A549 (cell line): ENCODE measurements around the gene HRCT1. TPM values are rescaled to one million over a fixed set of nuclear protein-coding genes. Genes with fewer than 3 reads are reported as not detected.
A peak's percentile ranks its signal among the peaks of the same experiment; 100 is the strongest.
"Not testable (repeated sequence)": the region's sequence is repeated elsewhere in the genome, so short reads cannot be mapped to it uniquely, and the experiment has no call there.

ENCODE experiments used
- ATAC-seq, 2 experiments: fragments of 200-7000 bp in 1 of 2; fragments of >200 bp in 1 of 2; cut with Nextera tagmentation in 1 of 2; cut with Tn5 transposase in 1 of 2; 3 replicates each; pipeline versions ENCODE4 v1.8.0 to v1.9.1; 2018 to 2020; ENCODE audit warnings: mild to moderate bottlenecking in 1 of 2, moderate library complexity in 1 of 2
- CTCF ChIA-PET: fragments of 300-600 bp; sonication (Branson Sonifier 250); formaldehyde crosslinking; extraction: SDS; loops from one replicate; lab custom pipeline; 2021; ENCODE audit warnings: antibody characterized with exemption, inconsistent platforms; lab: Yijun Ruan, JAX
- POLR2A ChIA-PET: fragments of 350-600 bp; formaldehyde crosslinking; extraction: SDS; loops from one replicate; lab custom pipeline; 2021; ENCODE audit warnings: antibody characterized with exemption, inconsistent platforms; lab: Yijun Ruan, JAX
- DNase-seq, 2 experiments: peaks; one replicate each; pipeline versions ENCODE4 v3.0.0 to v3.0.0-alpha.2; 2011 to 2016; ENCODE audit warnings: low read depth in 1 of 2, low spot score in 1 of 2
- FAIRE-seq: peaks from 2 replicates; lab custom pipeline; 2011; peaks lifted over from hg19 to GRCh38; lab: Jason Lieb, UNC
- H3K27ac ChIP-seq, 2 experiments: fragments of >200 bp; sonication (Bioruptor Twin); formaldehyde crosslinking; 3 replicates each; pipeline ENCODE4 v1.5.1; 2016 to 2017
- H3K4me1 ChIP-seq: fragments of >200 bp; sonication (Bioruptor Twin); formaldehyde crosslinking; 3 replicates; pipeline ENCODE4 v1.6.1; 2016
- H3K4me2 ChIP-seq: fragments of >200 bp; sonication (Bioruptor Twin); formaldehyde crosslinking; 3 replicates; pipeline ENCODE4 v1.6.1; 2016
- H3K4me3 ChIP-seq: fragments of >200 bp; sonication (Bioruptor Twin); formaldehyde crosslinking; 3 replicates; pipeline ENCODE4 v1.5.1; 2016
- H3K9me3 ChIP-seq: fragments of >200 bp; sonication (Bioruptor Twin); formaldehyde crosslinking; 3 replicates; pipeline ENCODE4 v1.6.1; 2016
- CEBPB ChIP-seq, 2 experiments: fragments of >200 bp in 1 of 2; sonication (Bioruptor Twin) in 1 of 2; formaldehyde crosslinking in 1 of 2; IDR thresholded peaks; 2 replicates each; pipeline ENCODE4 v1.6.1; 2012 to 2016
- EHMT2 ChIP-seq: fragments of 200-600 bp; sonication (generic); IDR thresholded peaks from 2 replicates; pipeline ENCODE4 v1.6.1; 2016; ENCODE audit warnings: antibody characterized with exemption, low read depth, mild to moderate bottlenecking, moderate library complexity
- ELK1 ChIP-seq: fragments of 150-350 bp; IDR thresholded peaks from 2 replicates; pipeline ENCODE4 v1.6.1; 2014; ENCODE audit warnings: low read depth, mild to moderate bottlenecking, low read length
- ESRRA ChIP-seq: fragments of 150-350 bp; IDR thresholded peaks from 2 replicates; pipeline ENCODE4 v1.6.1; 2014; ENCODE audit warnings: mild to moderate bottlenecking, low read length, borderline replicate concordance
- FOXS1 ChIP-seq: fragments of 250-450 bp; sonication (Bioruptor Pico); IDR thresholded peaks from 2 replicates; pipeline ENCODE4 v1.5.0; 2020; ENCODE audit warnings: mild to moderate bottlenecking, moderate library complexity
- HMGXB4 ChIP-seq: fragments of 250-450 bp; sonication (Bioruptor Pico); IDR thresholded peaks from 2 replicates; pipeline ENCODE4 v1.5.0; 2021; ENCODE audit warnings: mild to moderate bottlenecking, moderate library complexity, borderline replicate concordance
- HOXA7 ChIP-seq: fragments of 250-450 bp; sonication (Bioruptor Pico); IDR thresholded peaks from 2 replicates; pipeline ENCODE4 v1.5.0; 2020; ENCODE audit warnings: mild to moderate bottlenecking, moderate library complexity
- HOXB13 ChIP-seq: fragments of 250-450 bp; sonication (Bioruptor Pico); IDR thresholded peaks from 2 replicates; pipeline ENCODE4 v1.5.0; 2020; ENCODE audit warnings: low read depth, mild to moderate bottlenecking, moderate library complexity
- HOXB5 ChIP-seq: fragments of 250-450 bp; sonication (Bioruptor Pico); IDR thresholded peaks from 2 replicates; pipeline ENCODE4 v1.5.0; 2020; ENCODE audit warnings: mild to moderate bottlenecking, moderate library complexity
- JUN ChIP-seq, 2 experiments: fragments of >200 bp; sonication (Bioruptor Twin); formaldehyde crosslinking; IDR thresholded peaks; 2 replicates in 1 of 2; 3 replicates in 1 of 2; pipeline ENCODE4 v1.6.1; 2016 to 2017
- JUNB ChIP-seq: fragments of >200 bp; sonication (Bioruptor Twin); formaldehyde crosslinking; IDR thresholded peaks from 2 replicates; pipeline ENCODE4 v1.6.1; 2016
- KDM1A ChIP-seq: fragments of 200-600 bp; sonication (generic); IDR thresholded peaks from 2 replicates; pipeline ENCODE4 v1.6.1; 2016; ENCODE audit warnings: low read depth, mild to moderate bottlenecking
- MAFK ChIP-seq: fragments of 450-650 bp; IDR thresholded peaks from 2 replicates; pipeline ENCODE4 v1.6.1; 2014; ENCODE audit not compliant: partially characterized antibody
- MAZ ChIP-seq: fragments of 150-350 bp; IDR thresholded peaks from 2 replicates; pipeline ENCODE4 v1.6.1; 2014; ENCODE audit warnings: antibody characterized with exemption, low read depth, low read length, borderline replicate concordance
- NFE2L2 ChIP-seq: fragments of 150-350 bp; conservative IDR thresholded peaks from 2 replicates; pipeline ENCODE4 v1.6.1; 2014; ENCODE audit warnings: low read length
- NPAS2 ChIP-seq: fragments of 250-450 bp; sonication (Bioruptor Pico); IDR thresholded peaks from 2 replicates; pipeline ENCODE4 v1.8.0; 2022; ENCODE audit warnings: mild to moderate bottlenecking, moderate library complexity, borderline replicate concordance
- NR3C1 ChIP-seq: fragments of >200 bp; sonication (Bioruptor Twin); formaldehyde crosslinking; IDR thresholded peaks from 3 replicates; pipeline ENCODE4 v1.6.1; 2017
- PBX3 ChIP-seq: IDR thresholded peaks from 2 replicates; pipeline ENCODE4 v1.6.1; 2012
- PHF8 ChIP-seq: fragments of 200-600 bp; sonication (generic); IDR thresholded peaks from 2 replicates; pipeline ENCODE4 v1.6.1; 2016; ENCODE audit warnings: low read depth, mild to moderate bottlenecking, antibody characterized with exemption, moderate library complexity, borderline replicate concordance
- POLR2AphosphoS2 ChIP-seq: conservative IDR thresholded peaks from 2 replicates; pipeline ENCODE4 v1.6.1; 2012; ENCODE audit warnings: low read length, improper control_type of control experiment, inconsistent platforms
- RAD21 ChIP-seq, 2 experiments: fragments of >200 bp in 1 of 2; sonication (Bioruptor Twin) in 1 of 2; formaldehyde crosslinking in 1 of 2; IDR thresholded peaks in 1 of 2; conservative IDR thresholded peaks in 1 of 2; 2 replicates in 1 of 2; 3 replicates in 1 of 2; pipeline ENCODE4 v1.6.1; 2012 to 2018; ENCODE audit warnings: inconsistent platforms in 1 of 2
- RNF2 ChIP-seq: fragments of 200-600 bp; sonication (generic); IDR thresholded peaks from 2 replicates; pipeline ENCODE4 v1.6.1; 2016; ENCODE audit warnings: low read depth, mild to moderate bottlenecking, antibody characterized with exemption, moderate library complexity, borderline replicate concordance
- SMC3 ChIP-seq: fragments of >200 bp; sonication (Bioruptor Twin); formaldehyde crosslinking; IDR thresholded peaks from 3 replicates; pipeline ENCODE4 v1.6.1; 2018; ENCODE audit warnings: inconsistent platforms
- SREBF2 ChIP-seq: fragments of 450-650 bp; IDR thresholded peaks from 2 replicates; pipeline ENCODE4 v1.6.1; 2014; ENCODE audit warnings: mild to moderate bottlenecking, moderate library complexity
- ZC3H11A ChIP-seq: fragments of 450-650 bp; IDR thresholded peaks from 2 replicates; pipeline ENCODE4 v1.6.1; 2014; ENCODE audit warnings: antibody characterized with exemption, mild to moderate bottlenecking
- ZFP36 ChIP-seq: fragments of 450-650 bp; IDR thresholded peaks from 2 replicates; pipeline ENCODE4 v1.6.1; 2014; ENCODE audit warnings: borderline replicate concordance; ENCODE audit not compliant: partially characterized antibody
- ZSCAN20 ChIP-seq: fragments of 250-450 bp; sonication (Bioruptor Pico); IDR thresholded peaks from 2 replicates; pipeline ENCODE4 v1.8.0; 2022; ENCODE audit warnings: mild to moderate bottlenecking, moderate library complexity
- WGBS: methylation state at CpG from one replicate; pipeline ENCODE4 v1.1.6; 2017; ENCODE audit errors: missing lambda C conversion rate; 5-methylcytosine and 5-hydroxymethylcytosine counted together
- polyA plus RNA-seq, 4 experiments: library from polyadenylated mRNA; depleted of rRNA in 3 of 4; stranded (reverse); fragments of >200 nt; fragmentation: RNase III in 1 of 4; extraction: RNeasy Plus Mini Kit Qiagen cat#74134 plus additional on column Dnase treatment in 1 of 4; gene quantifications; 2 replicates in 3 of 4; 3 replicates in 1 of 4; pipeline ENCODE4 v1.2.3, GENCODE V29; 2011 to 2017

HRCT1 gene
- polyA plus RNA-seq, 2 of the 4 experiments (the other 2 are of a cell fraction), result 0.21 to 0.22 TPM

GRCh38 chr9:35882996-35883395, 23.0 kb upstream of the HRCT1 start:
- CTCF ChIA-PET, result interaction anchor here (0.8 to 3.2 kb wide), 29 partner anchors 8 to 225 kb away, joined by 3 to 66 read pairs (median 10); partner anchors contain the start of genes CCDC107, GBA2, HINT2 and NPR2
- TF ChIP-seq HOXB5 (CRISPR knock-in tag) (no peak), HOXB13 (CRISPR knock-in tag) (no peak), NPAS2 (no peak), MAZ (no peak), MAFK (no peak), HMGXB4 (CRISPR knock-in tag) (no peak), ESRRA (no peak), ELK1 (no peak), PBX3 (no peak), ZFP36 (no peak), FOXS1 (CRISPR knock-in tag) (no peak), JUN (IDR thresholded peaks at IDR 0.05) (no peak)
- TF ChIP-seq, all 56 proteins: peak for 0
- WGBS, result 49% methylated on average over 3 of the region's 3 CpGs
- Histone ChIP-seq H3K27ac (no peak overlapping the region), H3K4me1 (peaks cover 4% of the 10 kb centered on the region; the same call in 1 of the 3 replicates), H3K4me3 (no peak overlapping the region), H3K9me3 (no peaks in the 10 kb centered on the region), H3K4me2 (no peak overlapping the region)
- DNase-seq (no peak), FAIRE-seq (no peak), ATAC-seq (no peak)
- POLR2A ChIA-PET, result interaction anchor here (1.3 kb wide), 1 partner anchor 93 kb away, joined by 4 read pairs; no protein-coding TSS in a partner anchor

GRCh38 chr9:35884908-35885307, 21.1 kb upstream of the HRCT1 start:
- POLR2A ChIA-PET, H3K9me3 ChIP-seq, H3K27ac ChIP-seq, H3K4me3 ChIP-seq, H3K4me1 ChIP-seq, H3K4me2 ChIP-seq, ATAC-seq, FAIRE-seq, DNase-seq: not testable (repeated sequence)
- WGBS, result 56% methylated on average over 3 of the region's 3 CpGs
- CTCF ChIA-PET, result interaction anchor here (0.6 to 5.2 kb wide), 2 partner anchors 59 to 95 kb away, joined by 3 to 27 read pairs; no protein-coding TSS in a partner anchor
- TF ChIP-seq ZC3H11A, result peak; percentile 92

GRCh38 chr9:35891646-35892045, 14.4 kb upstream of the HRCT1 start:
- FAIRE-seq, result no peak
- no peak for ATAC-seq
- ChIA-PET CTCF (interaction anchor here (1.1 to 4.5 kb wide), 9 partner anchors 9 to 156 kb away, joined by 3 to 33 read pairs (median 4); no protein-coding TSS in a partner anchor), POLR2A (interaction anchor here (0.6 kb wide), 2 partner anchors 41 to 332 kb away, joined by 3 read pairs; no protein-coding TSS in a partner anchor)
- TF ChIP-seq JUN (IDR thresholded peaks at IDR 0.05) (no peak), SREBF2 (no peak), KDM1A (no peak), HOXB13 (CRISPR knock-in tag) (no peak), RNF2 (no peak), ZFP36 (no peak), SMC3 (no peak), JUNB (no peak), HMGXB4 (CRISPR knock-in tag) (no peak), NFE2L2 (no peak), RAD21 (conservative IDR thresholded peaks at IDR 0.05 in 1 of 2, IDR thresholded peaks at IDR 0.05 in 1 of 2) (no peak), ZSCAN20 (no peak), PHF8 (no peak), ELK1 (no peak), EHMT2 (no peak), NR3C1 (no peak), HOXA7 (CRISPR knock-in tag) (no peak), POLR2AphosphoS2 (no peak), CEBPB (IDR thresholded peaks at IDR 0.05) (no peak)
- 70% methylated on average over 3 of the region's 3 CpGs for WGBS
- no peak overlapping the region for H3K27ac ChIP-seq
- H3K9me3 ChIP-seq, result no peaks in the 10 kb centered on the region
- no peak for DNase-seq
- H3K4me3 ChIP-seq, result no peak overlapping the region
- no peaks in the 10 kb centered on the region for H3K4me1 ChIP-seq
- H3K4me2 ChIP-seq, result no peak overlapping the region
